Transverse colon (tissue), 4 donors: ENCODE measurements around the gene EWSR1. TPM values are rescaled to one million over a fixed set of nuclear protein-coding genes. Genes with fewer than 3 reads are reported as not detected.

Source experiments
- DNase-seq: peaks from one replicate; pipeline ENCODE4 v3.0.0-alpha.2; 2019
- H3K27ac ChIP-seq, 4 donors: fragments of 200-600 bp; sonication (generic); 2 replicates each; pipeline ENCODE4 v1.5.1; 2016 to 2018; ENCODE audit warnings: inconsistent platforms in 4 of 4
- H3K27me3 ChIP-seq: fragments of 200-600 bp; sonication (generic); 2 replicates; pipeline ENCODE4 v1.5.1; 2017; ENCODE audit warnings: inconsistent platforms
- H3K36me3 ChIP-seq, 4 donors: fragments of 200-600 bp; sonication (generic); 2 replicates each; pipeline ENCODE4 v1.5.1; 2017 to 2019; ENCODE audit warnings: inconsistent platforms in 4 of 4
- H3K4me1 ChIP-seq, 4 donors: fragments of 200-600 bp; sonication (generic); 2 replicates each; pipeline ENCODE4 v1.5.1; 2017 to 2020; ENCODE audit warnings: inconsistent platforms in 4 of 4
- H3K4me3 ChIP-seq, 4 donors: fragments of 200-600 bp; sonication (generic); 1 replicate in 1 of 4; 2 replicates in 3 of 4; pipeline versions ENCODE4 v1.5.1 to v1.6.1; 2017 to 2019; ENCODE audit warnings: inconsistent platforms in 4 of 4
- H3K9me3 ChIP-seq, 2 donors: fragments of 200-600 bp; sonication (generic); 2 replicates each; pipeline ENCODE4 v1.5.1; 2017 to 2019; ENCODE audit warnings: inconsistent platforms in 2 of 2
- EP300 ChIP-seq: sonication (generic); formaldehyde crosslinking; IDR thresholded peaks from one replicate; pipeline ENCODE4 v1.6.1; 2017; ENCODE audit warnings: antibody characterized with exemption, low read depth
- POLR2A ChIP-seq: fragments of 450-650 bp; IDR thresholded peaks from one replicate; pipeline ENCODE4 v1.6.1; 2016; ENCODE audit warnings: antibody characterized with exemption, mild to moderate bottlenecking, moderate library complexity
- POLR2AphosphoS5 ChIP-seq, 3 donors: sonication (generic); formaldehyde crosslinking; IDR thresholded peaks; one replicate each; pipeline ENCODE4 v1.6.1; 2016; ENCODE audit warnings: antibody characterized with exemption in 3 of 3
- WGBS, 2 donors: methylation state at CpG; one replicate each; pipeline ENCODE4 v1.1.5; 2018; ENCODE audit warnings: low coverage in 1 of 2; 5-methylcytosine and 5-hydroxymethylcytosine counted together
- in situ Hi-C, 4 donors: fragments of 200-750 bp; cut with MboI; loops; one replicate each; pipeline versions ENCODE4 v1.15.0 to v1.15.1; 2017; ENCODE audit warnings: low sequenced_read_pairs in 3 of 4, low pct_ligation_motif_present in 1 of 4, low pct_unique_long_range_greater_than_20kb in 1 of 4
- intact Hi-C: fragments of 100-400 bp; cut with DNase I; formaldehyde crosslinking; loops from one replicate; pipeline ENCODE4 v1.15.1; 2023; ENCODE audit warnings: low total_unique reads
- total RNA-seq, 4 donors: library from RNA; depleted of rRNA; stranded (reverse); fragments of >200 nt; gene quantifications; one replicate each; pipeline ENCODE4 v1.1.0, GENCODE V29; 2016
- TF ChIP-seq, protein P1 (sequence below), 5 experiments: fragments of 200-600 bp in 3 of 5; fragments of 450-650 bp in 2 of 5; sonication (generic) in 3 of 5; IDR thresholded peaks; 1 replicate in 2 of 5; 2 replicates in 3 of 5; pipeline ENCODE4 v1.5.1; 2016 to 2017; ENCODE audit warnings: antibody characterized with exemption in 5 of 5, inconsistent platforms in 3 of 5, mild to moderate bottlenecking in 2 of 5, moderate library complexity in 1 of 5

EWSR1 gene
- total RNA-seq, 4 donors from 2014 or later = 196 to 318 (median 205) TPM

GRCh38 chr22:29265305-29265704, 2.8 kb upstream of the EWSR1 start:
- in situ Hi-C loops = no loop called here
- Histone ChIP-seq H3K27ac (no peak overlapping the region), H3K27me3 (no peaks in the 10 kb centered on the region), H3K9me3 (no peaks in the 10 kb centered on the region), H3K36me3 (no peaks in the 10 kb centered on the region), H3K4me3 (no peak overlapping the region), H3K4me1 (peaks cover 8 to 28% (median 25%) of the 10 kb centered on the region in 4 donors)
- intact Hi-C loops = no loop called here
- TF ChIP-seq POLR2A = no peak
- DNase-seq = no peak
- 100% methylated on average over 2 to 3 of the region's 7 CpGs for WGBS, 2 donors

GRCh38 chr22:29265929-29266328, 2.1 kb upstream of the EWSR1 start:
- Histone ChIP-seq H3K9me3 (no peaks in the 10 kb centered on the region), H3K36me3 (no peaks in the 10 kb centered on the region), H3K4me1 (peaks cover 9 to 34% (median 30%) of the 10 kb centered on the region in 4 donors), H3K4me3 (no peak overlapping the region), H3K27me3 (no peaks in the 10 kb centered on the region), H3K27ac (no peak overlapping the region)
- DNase-seq = no peak
- TF ChIP-seq POLR2A (no peak), EP300 (no peak), POLR2AphosphoS5 (IDR thresholded peaks at IDR 0.05) (no peak)
- TF ChIP-seq, protein P1, sequence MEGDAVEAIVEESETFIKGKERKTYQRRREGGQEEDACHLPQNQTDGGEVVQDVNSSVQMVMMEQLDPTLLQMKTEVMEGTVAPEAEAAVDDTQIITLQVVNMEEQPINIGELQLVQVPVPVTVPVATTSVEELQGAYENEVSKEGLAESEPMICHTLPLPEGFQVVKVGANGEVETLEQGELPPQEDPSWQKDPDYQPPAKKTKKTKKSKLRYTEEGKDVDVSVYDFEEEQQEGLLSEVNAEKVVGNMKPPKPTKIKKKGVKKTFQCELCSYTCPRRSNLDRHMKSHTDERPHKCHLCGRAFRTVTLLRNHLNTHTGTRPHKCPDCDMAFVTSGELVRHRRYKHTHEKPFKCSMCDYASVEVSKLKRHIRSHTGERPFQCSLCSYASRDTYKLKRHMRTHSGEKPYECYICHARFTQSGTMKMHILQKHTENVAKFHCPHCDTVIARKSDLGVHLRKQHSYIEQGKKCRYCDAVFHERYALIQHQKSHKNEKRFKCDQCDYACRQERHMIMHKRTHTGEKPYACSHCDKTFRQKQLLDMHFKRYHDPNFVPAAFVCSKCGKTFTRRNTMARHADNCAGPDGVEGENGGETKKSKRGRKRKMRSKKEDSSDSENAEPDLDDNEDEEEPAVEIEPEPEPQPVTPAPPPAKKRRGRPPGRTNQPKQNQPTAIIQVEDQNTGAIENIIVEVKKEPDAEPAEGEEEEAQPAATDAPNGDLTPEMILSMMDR (IDR thresholded peaks at IDR 0.05) = no peak
- intact Hi-C loops (no loop called here), in situ Hi-C loops (no loop called here)
- 58 to 83% methylated on average over 1 to 4 of the region's 4 CpGs for WGBS, 2 donors

GRCh38 chr22:29266564-29267461, 1.3 kb upstream of the EWSR1 start:
- no peaks in the 10 kb centered on the region for H3K9me3 ChIP-seq
- H3K27ac ChIP-seq = peak overlapping the region; percentile 97 to 100 (median 100)
- H3K4me3 ChIP-seq = peak overlapping the region; percentile 84 to 97 (median 90)
- H3K27me3 ChIP-seq = no peaks in the 10 kb centered on the region
- intact Hi-C loops = no loop called here
- peaks cover 18 to 43% (median 39%) of the 10 kb centered on the region in 4 donors for H3K4me1 ChIP-seq
- WGBS, 2 donors = 23% methylated on average over 13 of the region's 13 CpGs; no CpG with 5 or more reads in 1 of the 2 donors
- no peak for TF ChIP-seq EP300
- TF ChIP-seq, protein P1 (IDR thresholded peaks at IDR 0.05) = no peak
- no peak for DNase-seq
- no peaks in the 10 kb centered on the region for H3K36me3 ChIP-seq
- in situ Hi-C loops = no loop called here

- DNase-seq = no peak
- Histone ChIP-seq H3K27ac (peak overlapping the region; percentile 97 to 100 (median 100)), H3K4me3 (peak overlapping the region; percentile 84 to 97 (median 90)), H3K4me1 (peaks cover 25 to 50% (median 45%) of the 10 kb centered on the region in 4 donors), H3K27me3 (no peaks in the 10 kb centered on the region), H3K36me3 (peaks cover 0 to 6% (median 2%) of the 10 kb centered on the region in 4 donors), H3K9me3 (no peaks in the 10 kb centered on the region)
- intact Hi-C loops = no loop called here
- 0% methylated on average over 31 of the region's 32 CpGs; no CpG with 5 or more reads in 1 of the 2 donors for WGBS, 2 donors
- in situ Hi-C loops = no loop called here
- no peak for TF ChIP-seq EP300
- TF ChIP-seq, protein P1 (IDR thresholded peaks at IDR 0.05) = peak in 1 of 5 experiments; percentile 13
Measured at GRCh38 chr22:29267462-29267857, 608 bp upstream of the EWSR1 start.
